Naive thymus-derived CD8-positive, alpha-beta T cell (primary cell): ENCODE results near the gene HDHD5. TPM values are rescaled to one million over a fixed set of nuclear protein-coding genes. Genes with fewer than 3 reads are reported as not detected.

ENCODE experiments used
- polyA plus RNA-seq, 3 donors: library from polyadenylated mRNA; unstranded; fragments of 300-500 nt; fragmentation: Illumina TruSeq; gene quantifications; one replicate each; pipeline ENCODE4 v1.2.3, GENCODE V29; 2021
- total RNA-seq, 8 experiments: library from RNA in 2 of 8; stranded (reverse) in 2 of 8; gene quantifications; one replicate each; pipeline ENCODE4 v1.2.3 and lab custom pipeline; 2021 to 2026

HDHD5 gene
- total and polyA plus RNA-seq, 5 experiments from 2014 or later: 29.3 to 72.7 (median 48.5) TPM

Other genes starting within 250 kb of the HDHD5 start
- 1 to 10 TPM; 1.1 to 1.6 TPM for gene GAB4, start 151.1 kb downstream of the HDHD5 start, total RNA-seq
- not detected for gene GAB4, start 151.1 kb downstream of the HDHD5 start, polyA plus RNA-seq
- gene IL17RA, start 74.3 kb downstream of the HDHD5 start, total RNA-seq: 10 to 100 TPM; 69.9 to 78.6 TPM
- 10 to 100 TPM; 26.2 to 57.7 (median 48.8) TPM for gene IL17RA, start 74.3 kb downstream of the HDHD5 start, polyA plus RNA-seq
- under 1 TPM; 0.08 to 0.11 TPM for gene TMEM121B, start 37.9 kb downstream of the HDHD5 start, total RNA-seq
- gene TMEM121B, start 37.9 kb downstream of the HDHD5 start, polyA plus RNA-seq: not detected
- 100 to 1,000 TPM; 110 to 112 TPM for gene ADA2, start 60.2 kb upstream of the HDHD5 start, total RNA-seq
- 10 to 100 TPM; 56.8 to 88.0 (median 72.6) TPM for gene ADA2, start 60.2 kb upstream of the HDHD5 start, polyA plus RNA-seq
- gene CECR2, start 210.2 kb upstream of the HDHD5 start, total RNA-seq: under 1 TPM; 0.10 to 0.14 TPM
- not detected for gene CECR2, start 210.2 kb upstream of the HDHD5 start, polyA plus RNA-seq